ENCODE measurements around the gene EPS8L2.

EPS8L2 gene

DNA sequence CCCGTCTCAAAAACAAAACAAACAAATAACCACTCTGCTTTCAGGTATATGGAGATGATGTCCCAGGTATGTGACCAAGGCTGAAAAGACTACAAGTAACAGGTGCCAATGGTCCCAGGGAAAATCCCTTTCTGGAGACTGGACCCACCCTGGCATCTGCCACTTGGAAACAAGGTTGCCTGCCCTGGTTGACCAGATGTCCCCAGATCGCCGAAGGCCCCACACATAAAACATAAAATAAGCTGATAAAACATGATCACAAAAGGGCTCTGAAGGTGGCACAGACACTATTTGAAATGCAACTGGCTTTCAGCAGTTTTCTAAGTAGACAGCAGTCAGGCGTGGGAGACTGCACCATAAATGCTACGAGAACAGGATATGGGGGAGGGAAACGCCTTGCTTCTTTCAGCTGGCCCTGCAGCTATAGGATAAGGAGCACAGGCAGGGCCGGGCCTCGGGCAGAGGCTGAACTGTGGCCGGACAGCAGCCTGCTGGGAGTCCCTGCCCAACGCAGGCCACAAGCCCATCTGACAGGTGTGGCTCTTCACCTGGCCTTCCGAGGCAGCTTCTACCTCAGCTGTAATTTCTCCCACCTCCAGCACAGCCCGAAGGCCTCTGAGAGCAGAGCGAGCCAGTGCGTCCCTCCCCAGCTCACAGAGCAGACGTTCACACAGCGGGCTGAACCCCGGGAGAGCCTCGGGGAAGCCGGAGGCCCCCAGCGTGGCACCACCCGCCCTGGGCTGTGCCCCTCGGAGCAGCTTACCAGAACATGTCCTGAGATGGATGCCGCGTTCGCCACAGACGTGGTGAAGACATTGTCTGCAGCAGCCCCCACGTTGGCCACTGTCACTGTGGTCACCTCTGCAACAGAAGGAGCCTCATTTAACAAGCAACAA, 15.0 kb upstream of the EPS8L2 start:
- H2AFZ ChIP-seq (ENCODE audit: low read depth), result no peak overlapping the region
- H3K4me2 ChIP-seq, result no peak overlapping the region
- no peak overlapping the region for H3K9ac ChIP-seq
- H4K20me1 ChIP-seq (ENCODE audit: insufficient read depth), result no peaks in the 10 kb centered on the region
- peaks cover 43% of the 10 kb centered on the region for H3K79me2 ChIP-seq (ENCODE audit: insufficient read depth, low read depth)
- no peak overlapping the region for H3K4me3 ChIP-seq (IDR thresholded peaks at IDR 0.05; ENCODE audit: insufficient read depth, low read depth, low read length)
- no peaks in the 10 kb centered on the region; the same call in 1 of the 2 replicates for H3K36me3 ChIP-seq (ENCODE audit: insufficient read depth)
- H3K4me1 ChIP-seq (ENCODE audit: low read depth, poor library complexity, severe bottlenecking), result peaks cover 21% of the 10 kb centered on the region
- H3K27me3 ChIP-seq (ENCODE audit: insufficient read depth, low read depth), result no peaks in the 10 kb centered on the region
- no peak overlapping the region for H3K27ac ChIP-seq
- TF ChIP-seq, protein P1, sequence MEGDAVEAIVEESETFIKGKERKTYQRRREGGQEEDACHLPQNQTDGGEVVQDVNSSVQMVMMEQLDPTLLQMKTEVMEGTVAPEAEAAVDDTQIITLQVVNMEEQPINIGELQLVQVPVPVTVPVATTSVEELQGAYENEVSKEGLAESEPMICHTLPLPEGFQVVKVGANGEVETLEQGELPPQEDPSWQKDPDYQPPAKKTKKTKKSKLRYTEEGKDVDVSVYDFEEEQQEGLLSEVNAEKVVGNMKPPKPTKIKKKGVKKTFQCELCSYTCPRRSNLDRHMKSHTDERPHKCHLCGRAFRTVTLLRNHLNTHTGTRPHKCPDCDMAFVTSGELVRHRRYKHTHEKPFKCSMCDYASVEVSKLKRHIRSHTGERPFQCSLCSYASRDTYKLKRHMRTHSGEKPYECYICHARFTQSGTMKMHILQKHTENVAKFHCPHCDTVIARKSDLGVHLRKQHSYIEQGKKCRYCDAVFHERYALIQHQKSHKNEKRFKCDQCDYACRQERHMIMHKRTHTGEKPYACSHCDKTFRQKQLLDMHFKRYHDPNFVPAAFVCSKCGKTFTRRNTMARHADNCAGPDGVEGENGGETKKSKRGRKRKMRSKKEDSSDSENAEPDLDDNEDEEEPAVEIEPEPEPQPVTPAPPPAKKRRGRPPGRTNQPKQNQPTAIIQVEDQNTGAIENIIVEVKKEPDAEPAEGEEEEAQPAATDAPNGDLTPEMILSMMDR (conservative IDR thresholded peaks at IDR 0.05; ENCODE audit: low read depth, low read length), result no peak

DNA sequence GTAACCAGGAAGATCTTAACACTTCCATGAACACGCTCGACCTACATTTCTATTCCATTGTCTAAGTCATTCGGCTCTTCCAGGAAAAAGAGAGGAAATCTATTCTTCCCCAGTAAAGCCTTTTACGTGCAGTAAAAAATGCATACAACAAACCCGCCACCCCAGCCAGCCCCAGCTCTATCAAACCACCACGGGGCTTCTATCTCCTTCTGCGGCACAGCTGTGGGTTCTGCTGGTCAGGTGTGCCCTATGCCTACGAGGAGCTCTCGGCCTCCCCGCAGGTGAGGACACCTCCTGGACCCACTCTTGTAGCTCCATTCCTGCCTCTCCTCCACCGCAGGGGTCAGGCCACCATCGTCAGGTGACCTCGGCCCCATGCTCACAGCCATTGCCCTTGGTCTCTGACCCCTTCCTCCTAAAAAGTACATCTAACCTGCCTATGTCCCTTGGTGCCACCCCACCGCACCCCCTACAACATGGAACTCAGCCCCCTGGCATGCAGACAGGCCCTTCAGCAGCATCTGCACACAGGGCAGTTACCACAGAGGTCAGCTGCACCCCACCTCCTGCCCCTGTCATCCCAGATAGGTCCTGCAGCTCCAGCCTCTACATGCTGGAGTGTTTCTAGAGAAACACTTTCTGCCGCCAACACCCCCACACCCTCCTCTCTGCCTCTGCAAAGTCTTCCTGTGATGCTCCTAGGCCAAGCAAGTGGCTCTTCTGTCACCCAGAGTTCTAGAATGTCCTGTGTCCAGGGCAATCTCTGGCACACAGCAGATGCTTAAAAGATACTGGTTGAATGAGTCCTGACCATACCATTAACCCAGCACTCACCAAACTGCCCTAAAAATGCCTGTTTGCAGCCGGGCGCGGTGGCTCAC, 14.1 kb upstream of the EPS8L2 start:
- H3K4me2 ChIP-seq, result no peak overlapping the region
- peaks cover 51% of the 10 kb centered on the region for H3K79me2 ChIP-seq (ENCODE audit: insufficient read depth, low read depth)
- no peak overlapping the region for H2AFZ ChIP-seq (ENCODE audit: low read depth)
- H3K27ac ChIP-seq, result no peak overlapping the region
- H3K4me1 ChIP-seq (ENCODE audit: low read depth, poor library complexity, severe bottlenecking), result peaks cover 25% of the 10 kb centered on the region
- no peak overlapping the region for H3K4me3 ChIP-seq (IDR thresholded peaks at IDR 0.05; ENCODE audit: insufficient read depth, low read depth, low read length)
- TF ChIP-seq, protein P1 (conservative IDR thresholded peaks at IDR 0.05; ENCODE audit: low read depth, low read length), result no peak
- no peaks in the 10 kb centered on the region for H3K27me3 ChIP-seq (ENCODE audit: insufficient read depth, low read depth)
- no peaks in the 10 kb centered on the region for H4K20me1 ChIP-seq (ENCODE audit: insufficient read depth)
- H3K36me3 ChIP-seq (ENCODE audit: insufficient read depth), result no peaks in the 10 kb centered on the region; the same call in 1 of the 2 replicates
- no peak overlapping the region for H3K9ac ChIP-seq

DNA sequence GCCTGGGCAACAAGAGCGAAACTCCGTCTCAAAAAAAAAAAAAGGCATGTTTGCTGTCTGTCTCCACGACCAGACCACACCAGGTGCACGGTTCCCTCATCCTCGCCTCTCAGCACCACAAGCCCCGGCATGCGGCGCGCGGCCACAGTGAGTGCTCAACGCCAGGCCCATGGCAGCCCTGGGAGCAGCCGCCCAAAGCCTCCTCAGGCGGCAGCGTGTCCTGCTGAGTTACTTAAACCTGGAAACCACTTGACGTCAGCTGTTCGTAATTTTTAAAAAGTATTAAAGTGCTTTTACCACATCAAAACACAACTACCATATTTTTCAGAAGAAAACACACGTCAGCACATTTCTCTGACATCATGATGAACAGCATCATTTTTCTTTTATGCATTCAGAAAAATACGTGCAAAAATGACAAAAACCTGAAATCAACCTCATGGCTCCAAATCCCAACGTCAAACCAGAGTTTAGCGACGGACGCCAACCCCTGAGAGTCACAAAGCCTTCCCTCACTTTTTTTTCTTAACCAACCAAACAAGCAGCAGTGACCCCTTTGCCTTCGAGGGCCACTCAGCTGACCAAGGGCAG, 13.1 kb upstream of the EPS8L2 start:
- no peak overlapping the region for H2AFZ ChIP-seq (ENCODE audit: low read depth)
- no peak overlapping the region for H3K4me3 ChIP-seq (IDR thresholded peaks at IDR 0.05; ENCODE audit: insufficient read depth, low read depth, low read length)
- no peaks in the 10 kb centered on the region for H4K20me1 ChIP-seq (ENCODE audit: insufficient read depth)
- no peaks in the 10 kb centered on the region for H3K27me3 ChIP-seq (ENCODE audit: insufficient read depth, low read depth)
- peaks cover 55% of the 10 kb centered on the region for H3K79me2 ChIP-seq (ENCODE audit: insufficient read depth, low read depth)
- no peak overlapping the region for H3K9ac ChIP-seq
- H3K36me3 ChIP-seq (ENCODE audit: insufficient read depth), result no peaks in the 10 kb centered on the region; the same call in 1 of the 2 replicates
- H3K4me1 ChIP-seq (ENCODE audit: low read depth, poor library complexity, severe bottlenecking), result peaks cover 30% of the 10 kb centered on the region
- H3K4me2 ChIP-seq, result peak overlapping the region; percentile 7; the same call in 1 of the 2 replicates
- H3K27ac ChIP-seq, result no peak overlapping the region
- TF ChIP-seq, protein P1 (conservative IDR thresholded peaks at IDR 0.05; ENCODE audit: low read depth, low read length), result no peak

DNA sequence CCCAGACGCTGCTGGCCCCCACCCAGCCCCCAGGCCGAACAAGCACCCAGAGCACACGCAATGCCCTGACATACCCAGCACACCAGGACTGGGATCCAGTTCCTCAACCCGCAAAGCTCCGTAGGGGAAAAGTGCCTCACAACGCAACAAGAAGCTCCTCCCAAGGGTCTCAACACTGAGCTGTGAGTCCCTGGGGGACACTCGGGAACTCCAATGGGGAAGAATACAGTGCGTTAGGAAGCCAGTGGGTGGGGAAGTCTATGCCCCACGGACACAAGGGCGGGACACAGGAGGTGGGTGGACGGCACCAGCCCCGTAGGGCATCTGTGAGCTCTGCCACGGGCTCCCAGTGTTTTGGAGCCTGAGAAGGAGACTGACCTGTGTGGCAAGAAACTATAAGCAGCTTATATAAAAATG, 12.6 kb upstream of the EPS8L2 start:
- TF ChIP-seq, protein P1 (conservative IDR thresholded peaks at IDR 0.05; ENCODE audit: low read depth, low read length), result no peak
- Histone ChIP-seq H3K4me3 (IDR thresholded peaks at IDR 0.05; ENCODE audit: insufficient read depth, low read depth, low read length) (no peak overlapping the region), H3K4me2 (peak overlapping the region; percentile 7; the same call in 1 of the 2 replicates), H3K4me1 (ENCODE audit: low read depth, poor library complexity, severe bottlenecking) (peaks cover 30% of the 10 kb centered on the region), H3K79me2 (ENCODE audit: insufficient read depth, low read depth) (peaks cover 56% of the 10 kb centered on the region), H3K27ac (no peak overlapping the region), H3K36me3 (ENCODE audit: insufficient read depth) (no peaks in the 10 kb centered on the region), H3K27me3 (ENCODE audit: insufficient read depth, low read depth) (no peaks in the 10 kb centered on the region), H3K9ac (no peak overlapping the region), H4K20me1 (ENCODE audit: insufficient read depth) (no peaks in the 10 kb centered on the region), H2AFZ (ENCODE audit: low read depth) (no peak overlapping the region)
